ENCODE results near the gene ECHDC3.
A peak's percentile ranks its signal among the peaks of the same experiment; 100 is the strongest.
"Not testable (repeated sequence)": the region's sequence is repeated elsewhere in the genome, so short reads cannot be mapped to it uniquely, and the experiment has no call there.

The ECHDC3 gene

DNA sequence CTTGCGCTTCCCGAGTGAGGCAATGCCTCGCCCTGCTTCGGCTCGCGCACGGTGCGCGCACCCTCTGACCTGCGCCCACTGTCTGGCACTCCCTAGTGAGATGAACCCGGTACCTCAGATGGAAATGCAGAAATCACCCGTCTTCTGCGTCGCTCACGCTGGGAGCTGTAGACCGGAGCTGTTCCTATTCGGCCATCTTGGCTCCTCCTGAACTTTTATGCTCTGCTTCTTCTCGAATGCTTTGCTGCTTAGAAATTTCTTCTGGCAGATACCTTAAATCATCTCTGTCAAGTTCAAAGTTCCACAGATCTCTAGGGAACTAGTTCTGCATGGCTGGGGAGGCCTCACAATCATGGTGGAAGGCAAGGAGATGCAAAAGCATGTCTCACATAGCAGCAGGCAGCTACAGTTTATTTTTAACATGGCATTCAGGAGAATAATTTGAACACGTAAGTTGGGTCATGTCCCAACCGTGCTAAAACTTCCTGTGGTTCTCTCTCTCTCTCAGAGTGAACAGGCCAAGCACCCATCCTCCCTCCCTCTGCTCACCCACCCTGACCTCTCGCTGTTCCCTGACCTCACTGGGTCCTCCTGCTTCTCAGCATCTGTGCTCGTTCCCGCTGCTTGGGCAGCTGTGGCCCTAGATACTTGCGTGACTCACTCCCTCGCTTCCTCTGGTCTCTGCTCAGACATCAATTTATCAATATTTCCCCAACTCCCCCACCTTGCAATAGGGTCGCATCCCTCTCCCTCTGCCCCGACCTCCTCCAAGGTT lies 4.7 kb upstream of the ECHDC3 start:
- H2AK5ac ChIP-seq (ENCODE audit: low read length, severe bottlenecking); H2BK5ac ChIP-seq (ENCODE audit: low read depth, low read length, poor library complexity, severe bottlenecking); H3K79me1 ChIP-seq (replicated peaks; ENCODE audit: low read length, poor library complexity, severe bottlenecking); H3K4ac ChIP-seq (ENCODE audit: low read depth in 1 of 2, low read length in 2 of 2); H3K4me2 ChIP-seq (ENCODE audit: low read length, poor library complexity, severe bottlenecking); H4K91ac ChIP-seq (ENCODE audit: low read length); H2AFZ ChIP-seq (ENCODE audit: low read depth, low read length); H2BK12ac ChIP-seq (ENCODE audit: low read length in 2 of 2); H3K14ac ChIP-seq (ENCODE audit: low read length in 2 of 2); H3K36me3 ChIP-seq (ENCODE audit: control insufficient read depth in 1 of 2, insufficient read depth in 2 of 2, low read depth in 1 of 2, low read length in 2 of 2); H2BK120ac ChIP-seq (ENCODE audit: low read depth, low read length); H3K27ac ChIP-seq (ENCODE audit: low read length, poor library complexity, severe bottlenecking); H3K9ac ChIP-seq (ENCODE audit: low read length); H3K4me1 ChIP-seq (ENCODE audit: control insufficient read depth, insufficient read depth, low read depth, low read length); H3K4me3 ChIP-seq (ENCODE audit: insufficient read depth in 1 of 2, low read depth in 1 of 2, low read length in 2 of 2); H3K23ac ChIP-seq (ENCODE audit: low read length in 2 of 2); H2BK15ac ChIP-seq (ENCODE audit: low read depth, poor library complexity, severe bottlenecking); H3K9me3 ChIP-seq (ENCODE audit: control insufficient read depth, low read length); DNase-seq: not testable (repeated sequence)
- 47% methylated on average over 26 of the region's 27 CpGs for WGBS
- peaks cover 0 to 12% of the 10 kb centered on the region in 2 experiments for H3K27me3 ChIP-seq (ENCODE audit: control insufficient read depth in 1 of 2, insufficient read depth in 1 of 2, low read length in 2 of 2)
- H4K8ac ChIP-seq (ENCODE audit: low read length): peak overlapping the region; percentile 33
- peak overlapping the region in 1 of 2 experiments; percentile 46 for H3K18ac ChIP-seq (ENCODE audit: low read depth in 1 of 2, low read length in 2 of 2)

DNA sequence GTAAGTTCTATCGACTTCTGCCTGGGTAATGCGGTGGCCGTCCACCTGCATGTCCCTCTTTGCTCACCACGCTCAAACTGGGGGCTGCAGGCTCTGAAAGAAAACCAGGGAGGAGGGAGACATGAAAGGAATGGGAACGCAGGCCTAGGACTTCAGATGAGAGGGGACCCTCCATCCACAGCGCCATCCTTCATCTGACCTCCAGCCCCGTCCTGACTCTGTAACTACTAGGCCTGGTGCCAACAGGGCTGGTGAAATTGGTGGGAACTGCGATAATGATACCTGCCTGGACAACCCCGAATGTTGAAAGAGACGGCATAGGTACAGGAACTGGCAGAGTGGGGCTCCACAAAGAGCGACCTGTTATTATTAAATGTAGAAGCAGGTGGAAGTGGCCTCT lies 1.3 kb upstream of the ECHDC3 start:
- H4K91ac ChIP-seq (ENCODE audit: low read length): no peak overlapping the region
- no peak overlapping the region for H2BK120ac ChIP-seq (ENCODE audit: low read depth, low read length)
- H3K14ac ChIP-seq (ENCODE audit: low read length in 2 of 2): no peak overlapping the region
- H3K4me1 ChIP-seq (ENCODE audit: control insufficient read depth, insufficient read depth, low read depth, low read length): peaks cover 11% of the 10 kb centered on the region
- H3K79me1 ChIP-seq (replicated peaks; ENCODE audit: low read length, poor library complexity, severe bottlenecking): no peaks in the 10 kb centered on the region
- no peak overlapping the region for H2AK5ac ChIP-seq (ENCODE audit: low read length, severe bottlenecking)
- H3K23ac ChIP-seq (ENCODE audit: low read length in 2 of 2): no peak overlapping the region
- no peaks in the 10 kb centered on the region for H3K9me3 ChIP-seq (ENCODE audit: control insufficient read depth, low read length)
- WGBS: 95% methylated on average over 10 of the region's 11 CpGs
- no peak overlapping the region for H3K9ac ChIP-seq (ENCODE audit: low read length)
- no peak overlapping the region for H3K4ac ChIP-seq (ENCODE audit: low read depth in 1 of 2, low read length in 2 of 2)
- H2AFZ ChIP-seq (ENCODE audit: low read depth, low read length): no peak overlapping the region
- H3K27ac ChIP-seq (ENCODE audit: low read length, poor library complexity, severe bottlenecking): no peak overlapping the region
- no peak for DNase-seq
- H3K18ac ChIP-seq (ENCODE audit: low read depth in 1 of 2, low read length in 2 of 2): no peak overlapping the region
- no peak overlapping the region for H2BK5ac ChIP-seq (ENCODE audit: low read depth, low read length, poor library complexity, severe bottlenecking)
- H3K4me2 ChIP-seq (ENCODE audit: low read length, poor library complexity, severe bottlenecking): no peak overlapping the region
- peaks cover 0 to 25% of the 10 kb centered on the region in 2 experiments for H3K27me3 ChIP-seq (ENCODE audit: control insufficient read depth in 1 of 2, insufficient read depth in 1 of 2, low read length in 2 of 2)
- H4K8ac ChIP-seq (ENCODE audit: low read length): no peak overlapping the region
- H2BK12ac ChIP-seq (ENCODE audit: low read length in 2 of 2): no peak overlapping the region
- H2BK15ac ChIP-seq (ENCODE audit: low read depth, poor library complexity, severe bottlenecking): no peak overlapping the region
- peaks cover 0 to 4% of the 10 kb centered on the region in 2 experiments for H3K36me3 ChIP-seq (ENCODE audit: control insufficient read depth in 1 of 2, insufficient read depth in 2 of 2, low read depth in 1 of 2, low read length in 2 of 2)
- H3K4me3 ChIP-seq (ENCODE audit: insufficient read depth in 1 of 2, low read depth in 1 of 2, low read length in 2 of 2): no peak overlapping the region

DNA sequence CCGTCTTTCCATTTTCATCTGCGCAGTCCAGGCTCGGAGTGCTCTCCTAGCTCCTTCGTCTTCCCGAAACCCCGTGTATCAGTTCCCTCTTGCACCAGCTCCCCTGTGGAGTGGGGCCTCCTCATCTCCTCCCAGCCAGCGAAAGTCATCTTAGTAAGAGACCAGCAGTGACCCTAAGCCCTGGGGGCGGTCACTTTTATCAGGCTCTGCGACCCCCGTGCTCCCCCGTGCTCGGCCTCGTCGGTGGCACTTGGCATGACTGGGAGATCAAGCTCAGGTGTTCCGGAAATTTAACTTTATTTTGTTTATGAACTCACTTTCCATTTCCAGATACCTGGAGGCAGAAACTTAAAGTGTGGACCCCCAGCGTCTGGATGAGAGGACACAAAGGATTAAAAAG lies 574 bp upstream of the ECHDC3 start:
- Histone ChIP-seq H3K27ac (ENCODE audit: low read length, poor library complexity, severe bottlenecking) (no peak overlapping the region), H4K8ac (ENCODE audit: low read length) (peak overlapping the region; percentile 42), H3K4ac (ENCODE audit: low read depth in 1 of 2, low read length in 2 of 2) (no peak overlapping the region), H3K9me3 (ENCODE audit: control insufficient read depth, low read length) (no peaks in the 10 kb centered on the region), H2AK5ac (ENCODE audit: low read length, severe bottlenecking) (no peak overlapping the region), H3K4me3 (ENCODE audit: insufficient read depth in 1 of 2, low read depth in 1 of 2, low read length in 2 of 2) (peak overlapping the region in 1 of 2 experiments; percentile 70), H3K36me3 (ENCODE audit: control insufficient read depth in 1 of 2, insufficient read depth in 2 of 2, low read depth in 1 of 2, low read length in 2 of 2) (peaks cover 0 to 4% of the 10 kb centered on the region in 2 experiments), H3K79me1 (replicated peaks; ENCODE audit: low read length, poor library complexity, severe bottlenecking) (no peaks in the 10 kb centered on the region), H2AFZ (ENCODE audit: low read depth, low read length) (no peak overlapping the region), H3K27me3 (ENCODE audit: control insufficient read depth in 1 of 2, insufficient read depth in 1 of 2, low read length in 2 of 2) (peaks cover 0 to 25% of the 10 kb centered on the region in 2 experiments), H2BK120ac (ENCODE audit: low read depth, low read length) (no peak overlapping the region), H3K4me2 (ENCODE audit: low read length, poor library complexity, severe bottlenecking) (peak overlapping the region; percentile 70), H2BK12ac (ENCODE audit: low read length in 2 of 2) (no peak overlapping the region), H3K4me1 (ENCODE audit: control insufficient read depth, insufficient read depth, low read depth, low read length) (peaks cover 11% of the 10 kb centered on the region), H3K9ac (ENCODE audit: low read length) (no peak overlapping the region), H2BK5ac (ENCODE audit: low read depth, low read length, poor library complexity, severe bottlenecking) (no peak overlapping the region), H4K91ac (ENCODE audit: low read length) (no peak overlapping the region), H3K23ac (ENCODE audit: low read length in 2 of 2) (no peak overlapping the region), H3K18ac (ENCODE audit: low read depth in 1 of 2, low read length in 2 of 2) (no peak overlapping the region), H2BK15ac (ENCODE audit: low read depth, poor library complexity, severe bottlenecking) (no peak overlapping the region), H3K14ac (ENCODE audit: low read length in 2 of 2) (no peak overlapping the region)
- WGBS: 87% methylated on average over 16 of the region's 16 CpGs
- no peak for DNase-seq

DNA sequence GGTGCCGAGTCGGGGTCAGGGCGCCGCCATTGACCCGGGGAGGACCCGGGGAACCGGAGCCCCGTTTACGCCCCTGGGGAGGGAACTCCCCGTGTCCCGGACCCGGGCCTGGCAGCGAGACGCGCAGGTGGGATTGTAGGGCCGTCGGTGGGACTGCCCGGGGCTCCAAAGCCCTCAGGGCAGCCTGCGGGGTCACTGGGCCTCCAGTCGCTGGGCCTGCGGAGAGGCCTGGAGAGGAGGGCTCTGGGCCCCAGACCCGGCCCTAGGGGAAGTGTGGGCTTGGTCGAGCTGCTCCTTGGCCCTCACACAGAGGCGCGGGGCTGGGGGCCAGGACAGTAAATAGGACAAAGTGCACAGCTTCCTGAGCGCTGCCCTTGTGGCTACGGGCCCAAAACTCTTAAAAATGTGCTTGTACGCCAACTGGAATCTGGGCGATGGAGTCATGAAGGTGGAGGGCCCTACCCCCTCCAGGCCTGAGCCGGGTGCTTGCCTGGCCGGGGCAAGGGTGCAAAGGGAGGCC lies 657 bp downstream of the ECHDC3 start:
- Histone ChIP-seq H3K79me1 (replicated peaks; ENCODE audit: low read length, poor library complexity, severe bottlenecking) (no peaks in the 10 kb centered on the region), H4K8ac (ENCODE audit: low read length) (peak overlapping the region; percentile 72), H3K18ac (ENCODE audit: low read depth in 1 of 2, low read length in 2 of 2) (peak overlapping the region in 1 of 2 experiments; percentile 12), H2BK15ac (ENCODE audit: low read depth, poor library complexity, severe bottlenecking) (no peak overlapping the region), H3K36me3 (ENCODE audit: control insufficient read depth in 1 of 2, insufficient read depth in 2 of 2, low read depth in 1 of 2, low read length in 2 of 2) (peaks cover 0 to 4% of the 10 kb centered on the region in 2 experiments), H3K23ac (ENCODE audit: low read length in 2 of 2) (no peak overlapping the region), H3K9me3 (ENCODE audit: control insufficient read depth, low read length) (no peaks in the 10 kb centered on the region), H3K4me2 (ENCODE audit: low read length, poor library complexity, severe bottlenecking) (peak overlapping the region; percentile 79), H3K4ac (ENCODE audit: low read depth in 1 of 2, low read length in 2 of 2) (no peak overlapping the region), H3K9ac (ENCODE audit: low read length) (no peak overlapping the region), H3K4me3 (ENCODE audit: insufficient read depth in 1 of 2, low read depth in 1 of 2, low read length in 2 of 2) (peak overlapping the region; percentile 66 to 69), H2BK12ac (ENCODE audit: low read length in 2 of 2) (no peak overlapping the region), H3K27ac (ENCODE audit: low read length, poor library complexity, severe bottlenecking) (no peak overlapping the region), H4K91ac (ENCODE audit: low read length) (peak overlapping the region; percentile 39), H2BK120ac (ENCODE audit: low read depth, low read length) (no peak overlapping the region), H2AFZ (ENCODE audit: low read depth, low read length) (no peak overlapping the region), H2AK5ac (ENCODE audit: low read length, severe bottlenecking) (no peak overlapping the region), H3K14ac (ENCODE audit: low read length in 2 of 2) (no peak overlapping the region), H3K4me1 (ENCODE audit: control insufficient read depth, insufficient read depth, low read depth, low read length) (peaks cover 9% of the 10 kb centered on the region), H2BK5ac (ENCODE audit: low read depth, low read length, poor library complexity, severe bottlenecking) (no peak overlapping the region), H3K27me3 (ENCODE audit: control insufficient read depth in 1 of 2, insufficient read depth in 1 of 2, low read length in 2 of 2) (peaks cover 0 to 20% of the 10 kb centered on the region in 2 experiments)
- DNase-seq: no peak
- 82% methylated on average over 31 of the region's 31 CpGs for WGBS
